Neuronal stem cell (in vitro differentiated cells): ENCODE results near the gene ANP32B.

Experiments used
- DNase-seq: peaks from one replicate; pipeline ENCODE4 v3.0.0-alpha.2; 2013; ENCODE audit warnings: low spot score
- H2AFZ ChIP-seq: one replicate; pipeline ENCODE4 v1.6.1; 2013; ENCODE audit warnings: mild to moderate bottlenecking, low read length, inconsistent platforms
- H2AK5ac ChIP-seq: 2 replicates; pipeline ENCODE4 v1.6.1; 2013; ENCODE audit warnings: low read depth, mild to moderate bottlenecking, inconsistent platforms, low read length, moderate library complexity, mixed read lengths
- H2BK120ac ChIP-seq: 2 replicates; pipeline ENCODE4 v1.6.1; 2013; ENCODE audit warnings: low read depth, mild to moderate bottlenecking, inconsistent platforms, low read length, moderate library complexity, mixed read lengths
- H2BK12ac ChIP-seq: one replicate; pipeline ENCODE4 v1.6.1; 2013; ENCODE audit warnings: low read length, inconsistent platforms
- H2BK15ac ChIP-seq: 2 replicates; pipeline ENCODE4 v1.6.1; 2013; ENCODE audit warnings: mild to moderate bottlenecking, low read length, inconsistent platforms, mixed read lengths
- H2BK5ac ChIP-seq: one replicate; pipeline ENCODE4 v1.6.1; 2013; ENCODE audit warnings: inconsistent platforms, mild to moderate bottlenecking, low read length, moderate library complexity
- H3K14ac ChIP-seq: one replicate; pipeline ENCODE4 v1.6.1; 2013; ENCODE audit warnings: low read length, inconsistent platforms
- H3K18ac ChIP-seq: 2 replicates; pipeline ENCODE4 v1.6.1; 2013; ENCODE audit warnings: low read length, inconsistent platforms
- H3K23ac ChIP-seq: 2 replicates; pipeline ENCODE4 v1.6.1; 2013; ENCODE audit warnings: low read depth, mild to moderate bottlenecking, mixed read lengths, low read length, inconsistent platforms; ENCODE audit not compliant: poor library complexity
- H3K27ac ChIP-seq: replicated peaks from 3 replicates; pipeline ENCODE4 v1.5.1; 2013; ENCODE audit warnings: low read length, inconsistent platforms
- H3K27me3 ChIP-seq, 3 experiments: 2 replicates each; pipeline ENCODE4 v1.6.1; 2013; ENCODE audit warnings: low read length in 3 of 3, mild to moderate bottlenecking in 2 of 3, inconsistent platforms in 1 of 3, low read depth in 1 of 3, mixed read lengths in 1 of 3, moderate library complexity in 1 of 3; ENCODE audit not compliant: control insufficient read depth in 3 of 3, insufficient read depth in 3 of 3
- H3K36me3 ChIP-seq, 2 donors: replicated peaks in 1 of 2; 2 replicates each; pipeline ENCODE4 v1.6.1; 2013; ENCODE audit warnings: low read length in 2 of 2; ENCODE audit not compliant: control insufficient read depth in 2 of 2, insufficient read depth in 2 of 2
- H3K4ac ChIP-seq: 2 replicates; pipeline ENCODE4 v1.6.1; 2013; ENCODE audit warnings: inconsistent platforms, mild to moderate bottlenecking, low read length, moderate library complexity
- H3K4me1 ChIP-seq, 2 donors: 1 replicate in 1 of 2; 2 replicates in 1 of 2; pipeline ENCODE4 v1.6.1; 2013; ENCODE audit warnings: low read length in 2 of 2, low read depth in 1 of 2; ENCODE audit not compliant: control insufficient read depth in 2 of 2, insufficient read depth in 1 of 2
- H3K4me2 ChIP-seq: one replicate; pipeline ENCODE4 v1.6.1; 2013; ENCODE audit warnings: mild to moderate bottlenecking, low read length, inconsistent platforms; ENCODE audit not compliant: insufficient read depth, poor library complexity, severe bottlenecking
- H3K4me3 ChIP-seq, 2 donors: 2 replicates each; pipeline ENCODE4 v1.5.1; 2013; ENCODE audit warnings: low read length in 2 of 2, mild to moderate bottlenecking in 2 of 2, inconsistent platforms in 1 of 2, moderate library complexity in 1 of 2
- H3K79me1 ChIP-seq: one replicate; pipeline ENCODE4 v1.6.1; 2013; ENCODE audit warnings: low read depth, mild to moderate bottlenecking, inconsistent platforms, low read length, moderate library complexity
- H3K9ac ChIP-seq: one replicate; pipeline ENCODE4 v1.6.1; 2013; ENCODE audit warnings: mild to moderate bottlenecking, low read depth, low read length, inconsistent platforms; ENCODE audit not compliant: poor library complexity
- H3K9me3 ChIP-seq, 2 donors: replicated peaks in 1 of 2; 2 replicates each; pipeline versions ENCODE3 to v1.6.1; 2013; ENCODE audit warnings: low read length in 2 of 2, mild to moderate bottlenecking in 2 of 2, inconsistent platforms in 1 of 2, low read depth in 1 of 2, mixed read lengths in 1 of 2, moderate library complexity in 1 of 2; ENCODE audit not compliant: control insufficient read depth in 2 of 2, insufficient read depth in 1 of 2
- H4K8ac ChIP-seq: one replicate; pipeline ENCODE4 v1.6.1; 2013; ENCODE audit warnings: low read depth, mild to moderate bottlenecking, inconsistent platforms, low read length, moderate library complexity
- H4K91ac ChIP-seq: one replicate; pipeline ENCODE4 v1.6.1; 2013; ENCODE audit warnings: low read length, low read depth, mild to moderate bottlenecking, inconsistent platforms; ENCODE audit not compliant: poor library complexity
- WGBS, 2 donors: extraction: QIAGEN DNeasy Blood & Tissue Kit; methylation state at CpG; one replicate each; pipeline ENCODE4 v1.1.7; 2013; ENCODE audit warnings: missing lambda C conversion rate in 2 of 2, mixed read lengths in 1 of 2; ENCODE audit not compliant: insufficient read length in 2 of 2, insufficient replicate concordance in 1 of 2; ENCODE audit errors: extremely low coverage in 2 of 2; 5-methylcytosine and 5-hydroxymethylcytosine counted together

Gene ANP32B

DNA sequence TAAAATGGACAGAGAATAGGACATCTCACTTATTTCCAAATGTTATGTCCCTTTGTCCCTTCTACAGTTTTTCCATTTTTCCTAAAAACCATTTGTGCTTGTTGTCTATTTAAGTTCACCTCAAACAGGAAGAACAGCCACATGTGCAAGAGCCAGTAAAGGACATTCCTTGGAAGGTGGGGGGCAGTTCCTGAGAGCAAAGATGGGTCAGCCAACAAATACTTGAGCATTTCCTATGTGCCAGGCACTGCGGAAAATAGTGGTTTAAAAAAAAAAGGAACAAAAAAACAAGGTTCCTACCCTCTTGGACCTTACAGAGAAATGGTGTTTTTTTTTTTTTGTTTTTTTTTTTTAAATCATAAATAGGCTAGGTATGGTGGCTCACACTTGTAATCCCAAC, 26.8 kb downstream of the ANP32B start:
- DNase-seq = no peak
- no peak overlapping the region for H2BK120ac ChIP-seq
- H2BK5ac ChIP-seq = no peak overlapping the region
- no peak overlapping the region for H3K9ac ChIP-seq
- no peak overlapping the region for H4K8ac ChIP-seq
- H3K4me2 ChIP-seq = no peak overlapping the region
- H3K14ac ChIP-seq = no peak overlapping the region
- H4K91ac ChIP-seq = no peak overlapping the region
- H3K23ac ChIP-seq = no peak overlapping the region
- no peaks in the 10 kb centered on the region for H3K9me3 ChIP-seq
- peaks cover 42 to 100% of the 10 kb centered on the region in 2 donors for H3K36me3 ChIP-seq
- no peaks in the 10 kb centered on the region for H3K4me1 ChIP-seq
- no peaks in the 10 kb centered on the region for H3K79me1 ChIP-seq
- H3K27ac ChIP-seq = no peak overlapping the region
- no CpG with 5 or more reads among the region's 1 CpG for WGBS, 2 donors
- H3K18ac ChIP-seq = no peak overlapping the region
- H3K27me3 ChIP-seq = no peaks in the 10 kb centered on the region
- H2AK5ac ChIP-seq = no peak overlapping the region
- H2BK15ac ChIP-seq = no peak overlapping the region
- no peak overlapping the region for H3K4me3 ChIP-seq
- H2AFZ ChIP-seq = no peak overlapping the region
- no peak overlapping the region for H2BK12ac ChIP-seq
- H3K4ac ChIP-seq = no peak overlapping the region

DNA sequence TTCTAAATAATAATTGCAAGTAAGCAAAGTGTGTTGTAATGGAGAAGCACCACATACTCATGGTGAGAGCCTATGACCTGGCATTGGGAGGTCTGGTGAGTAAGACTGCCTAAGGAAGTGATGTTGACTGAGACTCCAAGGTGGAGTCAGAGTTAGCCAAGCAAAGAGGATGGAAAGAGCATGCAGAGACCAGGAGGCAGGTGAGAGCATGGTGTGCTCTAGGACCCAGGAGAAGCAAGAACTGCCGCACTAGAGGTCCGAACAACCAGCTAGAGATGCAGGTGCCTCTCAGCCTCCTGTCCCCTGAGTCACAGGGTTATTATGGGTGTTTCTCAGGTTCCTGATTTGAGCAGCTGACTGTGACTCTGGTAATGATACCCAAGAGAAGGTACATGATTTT, 27.3 kb downstream of the ANP32B start:
- no peak overlapping the region for H2AFZ ChIP-seq
- H2BK120ac ChIP-seq = no peak overlapping the region
- no peak overlapping the region for H2BK15ac ChIP-seq
- H3K36me3 ChIP-seq = peaks cover 39 to 100% of the 10 kb centered on the region in 2 donors
- H2BK12ac ChIP-seq = no peak overlapping the region
- no peak overlapping the region for H3K27ac ChIP-seq
- H4K91ac ChIP-seq = no peak overlapping the region
- no peak overlapping the region for H3K14ac ChIP-seq
- no peak overlapping the region for H2BK5ac ChIP-seq
- H3K23ac ChIP-seq = no peak overlapping the region
- no peak overlapping the region for H3K4ac ChIP-seq
- H3K18ac ChIP-seq = no peak overlapping the region
- no peak overlapping the region for H3K9ac ChIP-seq
- no CpG with 5 or more reads among the region's 2 CpGs for WGBS, 2 donors
- H2AK5ac ChIP-seq = no peak overlapping the region
- no peak overlapping the region for H3K4me3 ChIP-seq
- no peak overlapping the region for H3K4me2 ChIP-seq
- H3K9me3 ChIP-seq = no peaks in the 10 kb centered on the region
- no peak overlapping the region for H4K8ac ChIP-seq
- H3K4me1 ChIP-seq = no peaks in the 10 kb centered on the region
- no peaks in the 10 kb centered on the region for H3K79me1 ChIP-seq
- H3K27me3 ChIP-seq = no peaks in the 10 kb centered on the region
- DNase-seq = no peak

DNA sequence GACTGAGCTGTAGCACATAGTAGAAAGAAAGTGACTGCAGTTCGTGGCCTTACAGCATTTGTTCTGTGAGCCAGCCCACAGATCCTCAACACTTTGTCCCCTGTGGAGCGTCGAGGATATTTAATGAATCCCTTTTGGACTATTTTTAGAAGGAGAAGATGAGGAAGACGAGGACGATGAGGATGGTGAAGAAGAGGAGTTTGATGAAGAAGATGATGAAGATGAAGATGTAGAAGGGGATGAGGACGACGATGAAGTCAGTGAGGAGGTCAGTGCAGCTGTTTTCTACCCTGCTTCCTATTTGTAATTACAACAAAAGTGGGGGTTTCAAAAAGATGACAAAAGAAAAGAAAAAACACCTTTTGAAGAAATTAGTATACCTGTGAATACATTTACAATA, 28.0 kb downstream of the ANP32B start:
- Histone ChIP-seq H2BK12ac (no peak overlapping the region), H3K14ac (no peak overlapping the region), H3K79me1 (no peaks in the 10 kb centered on the region), H3K27ac (no peak overlapping the region), H3K4me3 (no peak overlapping the region), H3K18ac (no peak overlapping the region), H3K4me2 (no peak overlapping the region), H3K9me3 (no peaks in the 10 kb centered on the region), H3K4ac (no peak overlapping the region), H2BK120ac (no peak overlapping the region), H3K4me1 (no peaks in the 10 kb centered on the region), H2BK15ac (no peak overlapping the region), H2AK5ac (no peak overlapping the region), H3K27me3 (no peaks in the 10 kb centered on the region), H3K23ac (no peak overlapping the region), H4K8ac (no peak overlapping the region), H2AFZ (no peak overlapping the region), H4K91ac (no peak overlapping the region), H3K36me3 (peaks cover 34 to 100% of the 10 kb centered on the region in 2 donors), H2BK5ac (no peak overlapping the region), H3K9ac (no peak overlapping the region)
- 100% methylated on average over 4 of the region's 7 CpGs for WGBS, 2 donors
- DNase-seq = no peak

GRCh38 chr9:98016137-98016680, 33.1 kb downstream of the ANP32B start:
- no peak overlapping the region for H3K27ac ChIP-seq
- no peak overlapping the region for H3K4ac ChIP-seq
- no peak overlapping the region for H4K8ac ChIP-seq
- no peak overlapping the region for H3K9ac ChIP-seq
- no peak overlapping the region for H2BK120ac ChIP-seq
- H2AFZ ChIP-seq = no peak overlapping the region
- H3K79me1 ChIP-seq = peaks cover 1% of the 10 kb centered on the region
- H2AK5ac ChIP-seq = no peak overlapping the region
- DNase-seq = no peak
- no peak overlapping the region for H3K4me3 ChIP-seq
- H2BK5ac ChIP-seq = no peak overlapping the region
- no peaks in the 10 kb centered on the region for H3K27me3 ChIP-seq
- no peak overlapping the region for H3K18ac ChIP-seq
- no peak overlapping the region for H2BK15ac ChIP-seq
- WGBS, 2 donors = no CpG with 5 or more reads among the region's 4 CpGs
- H4K91ac ChIP-seq = no peak overlapping the region
- peaks cover 0 to 4% of the 10 kb centered on the region in 2 donors for H3K9me3 ChIP-seq
- no peak overlapping the region for H3K14ac ChIP-seq
- H3K36me3 ChIP-seq = peaks cover 25 to 97% of the 10 kb centered on the region in 2 donors
- no peak overlapping the region for H3K4me2 ChIP-seq
- no peak overlapping the region for H2BK12ac ChIP-seq
- no peak overlapping the region for H3K23ac ChIP-seq
- no peaks in the 10 kb centered on the region for H3K4me1 ChIP-seq
